Activated gamma-delta T cell treated with anti-CD3 and anti-CD28 coated beads, Interleukin-2, amount 50 U/mL, for 16 hours (primary cell): ENCODE measurements around the gene NFKBIL1.
"Not testable (repeated sequence)": the region's sequence is repeated elsewhere in the genome, so short reads cannot be mapped to it uniquely, and the experiment has no call there.

Experiments
- DNase-seq: peaks from one replicate; pipeline ENCODE4 v3.0.0-alpha.2; 2020; ENCODE audit warnings: low read depth

NFKBIL1 gene

DNA sequence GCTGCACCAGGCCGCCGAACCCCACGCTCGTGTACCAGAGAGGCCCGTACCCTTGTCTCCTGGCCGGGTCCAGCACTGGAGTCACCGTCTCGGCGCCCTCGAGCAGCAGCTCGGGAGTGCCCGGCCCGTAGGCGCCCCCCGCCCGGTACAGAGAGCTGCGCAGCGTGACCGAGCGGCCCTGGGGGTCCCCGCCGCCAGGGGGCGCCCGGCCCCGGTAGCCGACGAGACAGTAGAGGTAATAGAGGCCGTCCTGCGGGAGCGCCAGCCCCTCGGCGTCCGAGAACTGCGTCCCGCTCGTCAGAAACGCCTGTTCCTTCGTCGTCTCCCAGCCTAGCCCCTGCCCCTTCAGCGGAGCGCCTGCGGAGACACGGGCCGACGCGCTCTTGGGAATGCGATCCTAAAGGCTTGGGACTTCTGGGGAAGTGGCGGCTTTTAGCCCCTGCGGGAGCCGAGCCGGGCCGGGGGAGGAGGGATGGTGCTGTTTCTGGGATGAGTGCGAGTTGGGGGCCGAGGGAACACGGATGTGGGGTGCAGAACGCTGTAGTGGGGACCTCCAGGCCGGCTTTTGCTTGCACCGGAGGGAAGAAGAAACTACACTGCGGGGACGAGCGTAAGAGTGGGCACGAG lies 33.5 kb downstream of the NFKBIL1 start:
- DNase-seq, result peak; percentile 88

DNA sequence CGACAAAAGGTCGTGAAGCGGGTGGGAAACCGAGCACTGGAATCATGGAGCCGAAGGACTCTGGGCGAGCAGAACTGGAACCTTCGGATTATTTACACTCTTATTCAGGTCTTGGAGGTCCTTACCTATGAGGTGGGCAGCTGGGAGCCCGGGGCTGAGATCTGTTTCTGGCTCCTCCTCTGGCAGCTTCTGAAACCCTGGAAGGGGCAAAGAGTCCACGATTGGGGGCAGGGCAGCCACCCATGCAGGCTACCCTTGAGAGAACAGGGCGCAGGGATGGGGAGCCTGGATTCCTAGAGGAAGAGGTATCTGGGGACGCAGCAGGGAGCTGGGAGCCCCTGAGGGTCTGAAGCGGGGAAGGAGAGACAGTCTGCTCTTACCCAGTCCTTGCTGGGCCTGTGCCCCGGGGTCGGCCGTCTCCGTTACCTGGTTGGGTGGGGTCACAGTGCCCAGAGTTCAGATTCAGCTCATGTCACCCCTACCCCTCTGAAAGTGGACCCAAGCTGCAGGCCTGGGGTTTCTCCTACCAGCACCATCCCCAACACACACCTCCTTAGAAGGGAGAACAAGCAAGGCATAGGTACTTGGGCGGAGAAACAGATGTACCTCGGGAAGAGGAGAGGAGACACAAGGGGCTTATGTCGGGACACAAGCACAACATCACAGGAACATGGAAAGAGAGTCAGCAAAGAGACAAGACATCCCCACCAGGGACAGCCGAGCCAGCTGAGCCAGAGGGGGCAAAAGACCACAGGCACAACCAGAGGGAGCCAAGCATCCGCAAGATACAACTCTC lies 34.2 kb downstream of the NFKBIL1 start:
- no peak for DNase-seq

DNA sequence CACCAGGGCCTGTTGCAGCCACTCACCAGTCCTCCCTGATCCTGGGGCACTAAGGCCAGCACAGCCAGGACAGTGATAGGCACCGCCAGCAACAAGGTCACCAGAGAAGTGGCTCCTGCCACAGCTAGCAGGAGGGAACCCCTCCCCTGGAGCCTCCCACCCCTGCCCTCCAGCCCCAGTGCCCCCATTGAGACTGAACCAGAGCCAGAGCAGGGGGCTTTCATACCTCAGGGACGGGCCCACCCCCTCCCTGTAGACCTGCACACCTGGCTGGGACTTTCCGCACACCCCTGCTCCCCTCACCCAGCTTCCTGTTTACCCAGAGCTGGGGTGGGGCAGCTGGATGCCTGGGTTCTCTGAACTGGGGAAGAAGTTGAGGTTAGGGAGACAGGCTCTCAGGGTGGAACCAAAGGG lies 34.8 kb downstream of the NFKBIL1 start, which contains the start of gene LTB:
Gene LTB (minus strand): TSS at position 195 of the 414 bp plus-strand sequence. CDS start 7 bp downstream, at position 188.
- DNase-seq, result peak; percentile 63

DNA sequence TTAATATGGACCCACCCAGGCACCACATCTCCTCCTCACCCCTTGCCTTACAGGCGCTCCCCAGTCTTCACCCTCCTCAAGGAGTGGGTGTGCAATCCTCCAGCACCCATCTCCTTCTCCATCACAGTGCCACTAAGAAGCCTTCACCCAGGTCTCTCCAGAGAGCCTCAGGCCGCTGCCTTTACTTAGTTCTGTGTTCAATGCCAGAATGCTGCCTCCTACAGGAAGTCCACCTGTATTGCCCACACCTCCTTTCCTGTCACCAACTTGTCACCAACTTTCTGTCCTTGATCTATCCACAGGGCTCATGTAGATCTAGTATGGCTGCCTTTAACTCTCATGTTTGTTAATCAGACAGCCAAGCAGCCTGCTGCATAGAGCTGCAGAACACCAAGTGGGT lies 38.1 kb downstream of the NFKBIL1 start:
- DNase-seq, result no peak

DNA sequence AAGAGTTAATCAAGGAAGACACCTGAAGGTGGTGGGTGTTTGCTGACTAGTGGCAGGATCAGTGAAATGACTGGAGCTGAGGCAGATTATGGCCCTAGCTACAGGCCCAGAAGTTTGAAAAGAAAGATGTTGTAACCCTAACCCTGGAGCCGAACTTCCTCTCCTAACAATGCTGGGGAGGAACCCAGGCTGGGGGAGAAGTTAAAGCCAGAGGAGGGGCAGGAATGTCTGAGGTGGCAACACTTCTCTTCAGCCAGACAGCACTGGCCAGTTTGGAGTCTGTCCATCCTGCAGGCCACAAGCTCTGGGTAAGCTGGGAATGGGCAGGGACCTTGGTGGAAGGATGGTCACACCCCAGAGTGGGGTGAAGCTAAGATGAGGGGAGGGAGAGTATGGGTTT lies 38.6 kb downstream of the NFKBIL1 start, which contains the start of gene LST1:
Gene LST1 (plus strand): TSS at position 270 of the 400 bp plus-strand sequence. CDS start 1,023 bp downstream, outside the sequence.
- no peak for DNase-seq

DNA sequence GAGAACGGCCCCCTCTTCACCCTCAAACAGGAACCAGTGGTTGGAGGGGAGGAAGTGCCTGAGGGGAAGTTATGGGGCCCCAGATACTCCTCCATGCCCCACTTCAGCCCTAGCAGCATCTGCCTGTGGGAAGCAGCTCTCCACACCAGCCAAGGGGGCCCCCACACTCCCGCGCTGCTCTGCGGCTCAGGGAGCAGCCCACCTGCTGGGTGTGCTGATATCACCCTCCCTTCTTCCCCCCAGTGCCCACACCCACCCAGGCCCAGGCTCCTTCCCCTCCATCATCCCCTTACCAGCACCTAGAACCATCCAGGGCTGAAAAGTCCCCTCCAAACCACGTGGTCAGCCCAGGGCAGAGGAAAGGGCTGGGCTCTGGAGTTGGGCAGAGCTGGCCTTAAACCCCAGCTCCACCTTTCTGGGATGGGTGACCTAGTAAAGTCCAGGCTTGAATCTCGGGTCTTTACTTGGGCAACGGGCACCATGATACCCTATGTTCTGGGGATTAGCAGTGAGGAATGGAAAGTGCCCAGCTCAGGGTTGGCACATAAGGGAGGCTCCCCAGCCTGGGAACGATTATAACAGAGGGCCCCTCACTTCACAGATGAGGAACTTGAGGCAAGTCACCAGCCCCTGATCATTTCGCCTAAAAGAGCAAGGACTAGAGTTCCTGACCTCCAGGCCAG lies 39.3 kb downstream of the NFKBIL1 start:
- no peak for DNase-seq

DNA sequence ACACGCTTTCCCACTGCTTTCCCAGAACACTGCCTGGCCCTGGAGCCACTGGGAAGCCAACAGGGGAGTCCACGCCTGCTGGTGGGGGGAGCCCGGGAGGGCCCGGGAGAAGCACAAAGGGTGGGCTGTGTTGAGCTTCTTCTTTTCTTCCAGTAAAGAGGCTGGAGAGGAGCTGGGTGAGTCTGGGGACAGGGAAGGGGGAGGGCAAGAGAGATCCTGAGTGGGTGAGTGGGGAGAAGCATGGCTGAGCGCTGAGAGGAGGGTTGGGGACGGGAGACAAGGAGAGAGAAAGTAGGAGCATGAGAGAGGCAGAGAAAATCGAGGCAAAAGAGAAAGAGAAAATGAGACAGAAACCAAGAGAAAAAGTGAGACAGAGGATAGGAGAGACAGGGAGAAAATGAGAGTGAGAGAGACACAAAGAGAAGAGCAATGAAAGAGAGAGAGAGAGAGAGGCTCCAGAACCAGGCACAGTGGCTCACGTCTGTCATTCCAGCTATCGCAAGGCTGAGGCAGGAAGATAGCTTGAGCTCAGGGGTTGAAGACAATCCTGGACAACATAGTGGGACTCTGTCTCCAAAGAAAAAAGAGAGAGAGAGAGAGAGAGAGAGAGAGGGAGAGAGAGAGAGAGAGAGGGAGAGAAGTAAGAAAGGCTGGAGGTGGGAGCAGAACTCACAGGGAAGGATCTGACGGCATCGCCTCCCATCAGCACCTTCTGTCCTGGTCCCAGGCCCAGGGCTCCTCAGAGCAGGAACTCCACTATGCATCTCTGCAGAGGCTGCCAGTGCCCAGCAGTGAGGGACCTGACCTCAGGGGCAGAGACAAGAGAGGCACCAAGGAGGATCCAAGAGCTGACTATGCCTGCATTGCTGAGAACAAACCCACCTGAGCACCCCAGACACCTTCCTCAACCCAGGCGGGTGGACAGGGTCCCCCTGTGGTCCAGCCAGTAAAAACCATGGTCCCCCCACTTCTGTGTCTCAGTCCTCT lies 40.7 kb downstream of the NFKBIL1 start:
- DNase-seq, result no peak

DNA sequence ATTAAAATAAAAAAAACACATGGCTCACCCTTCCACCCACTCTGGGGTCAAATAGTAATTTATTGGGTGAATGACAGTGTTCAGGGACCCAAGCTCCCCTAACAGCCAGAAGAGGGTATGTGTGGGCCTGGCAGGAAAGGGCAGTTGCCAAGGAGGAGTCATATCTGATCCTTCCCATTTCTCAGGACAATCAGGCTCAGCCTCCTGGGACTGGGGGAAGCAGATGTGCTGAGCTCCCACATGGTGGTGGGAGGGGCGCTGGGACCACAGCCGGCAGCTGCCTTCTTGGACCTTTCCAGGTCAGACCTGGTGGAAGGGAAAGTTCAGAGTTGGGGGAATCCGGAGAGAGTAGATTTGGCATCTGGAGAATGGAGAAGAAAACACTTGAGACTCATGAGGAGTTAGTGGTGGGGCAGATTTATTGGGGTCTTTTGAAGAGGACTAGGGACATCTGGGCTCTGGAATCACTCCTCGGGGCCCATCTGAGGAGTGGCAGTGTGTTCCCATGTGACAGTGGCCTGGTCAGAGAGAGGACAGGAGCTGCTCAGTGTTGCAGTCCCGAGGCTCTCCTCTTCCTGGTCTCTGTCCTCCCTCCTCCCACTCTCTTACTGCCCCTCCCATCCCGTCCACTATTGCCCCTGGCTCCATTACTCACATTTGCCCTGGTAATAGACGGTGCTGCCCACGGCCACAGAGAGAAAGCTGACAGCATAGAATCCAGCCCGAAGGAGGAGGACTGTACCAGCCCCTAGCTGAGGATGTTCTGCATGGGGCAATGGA lies 41.7 kb downstream of the NFKBIL1 start:
- DNase-seq, result no peak

DNA sequence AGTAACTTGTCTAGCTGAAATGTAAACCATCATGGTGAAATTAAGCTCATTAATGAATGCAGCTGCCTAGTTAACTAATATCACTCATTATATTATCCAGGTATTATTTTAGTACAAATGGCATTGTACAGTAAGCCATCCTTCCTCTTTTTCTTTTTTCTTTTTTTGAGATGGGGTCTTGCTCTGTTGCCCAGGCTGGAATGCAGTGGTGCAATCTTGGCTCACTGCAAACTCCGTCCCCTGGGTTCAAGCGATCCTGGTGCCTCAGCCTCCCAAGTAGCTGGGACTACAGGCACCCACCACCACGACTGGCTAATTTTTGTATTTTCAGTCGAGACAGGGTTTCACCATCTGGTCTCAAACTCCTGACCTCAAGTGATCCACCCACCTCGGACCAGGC lies 43.3 kb downstream of the NFKBIL1 start:
- DNase-seq, result not testable (repeated sequence)

DNA sequence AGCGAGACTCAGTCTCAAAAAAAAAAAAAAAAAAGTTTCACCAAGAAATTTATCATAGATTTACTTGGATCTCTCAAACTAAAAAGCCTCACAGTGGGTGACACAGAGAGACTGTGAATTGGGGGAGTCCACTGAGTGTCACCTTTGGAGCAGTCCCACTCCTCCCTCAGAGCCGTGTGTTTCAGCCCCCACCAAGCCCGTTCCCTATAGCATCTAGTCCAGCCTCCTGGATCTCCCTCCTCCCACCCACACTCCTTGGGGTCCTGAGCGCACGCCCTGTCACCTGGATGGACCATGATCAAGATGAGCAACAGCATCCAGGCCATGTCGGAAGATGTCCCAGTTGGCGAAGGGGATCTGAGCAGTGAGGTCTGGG lies 45.0 kb downstream of the NFKBIL1 start:
- no peak for DNase-seq

DNA sequence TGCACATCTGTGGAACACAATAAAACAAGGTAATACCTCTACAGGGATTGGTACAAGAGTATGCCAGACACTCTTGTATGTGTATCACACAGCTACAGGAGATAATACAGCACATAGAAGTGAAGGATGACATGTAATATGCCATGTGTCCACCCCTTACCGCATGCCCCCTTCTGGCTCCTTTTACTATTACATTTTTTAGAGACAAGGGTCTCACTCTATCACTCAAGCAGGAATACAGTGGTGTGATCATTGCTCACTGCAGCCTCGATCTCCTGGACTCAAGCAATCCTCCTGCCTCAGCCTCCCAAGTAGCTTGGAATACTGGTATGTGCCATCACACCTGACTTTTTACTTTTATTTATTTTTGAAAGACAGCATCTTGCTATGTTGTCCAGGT lies 49.6 kb downstream of the NFKBIL1 start:
- no peak for DNase-seq

DNA sequence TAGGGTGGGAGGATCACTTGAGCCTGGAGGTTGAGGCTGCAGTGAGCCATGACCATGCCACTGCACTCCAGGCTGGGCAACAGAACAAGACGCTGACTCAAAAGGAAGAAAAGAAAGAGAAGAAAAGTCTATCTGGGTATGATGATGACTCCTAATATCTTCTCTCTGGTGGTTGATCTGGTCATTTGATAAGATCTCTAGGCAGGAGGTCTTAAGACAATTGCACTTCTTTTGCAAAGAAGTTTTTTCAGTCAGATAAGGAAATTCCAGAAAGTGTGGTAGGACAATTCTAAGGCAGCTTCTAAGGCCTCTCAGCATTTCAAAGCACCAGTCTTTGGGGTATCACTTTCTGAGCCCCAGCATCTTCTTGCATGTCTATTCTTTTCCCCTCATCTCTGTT lies 59.9 kb downstream of the NFKBIL1 start:
- DNase-seq, result no peak
